HCT116 (cell line): ENCODE data around the gene NPS. TPM values are rescaled to one million over a fixed set of nuclear protein-coding genes. Genes with fewer than 3 reads are reported as not detected.

ENCODE experiments used
- ATAC-seq: fragments of 200-7000 bp; cut with Tn5 transposase; 2 replicates; pipeline ENCODE4 v1.9.1; 2020; ENCODE audit warnings: mild to moderate bottlenecking, moderate library complexity
- BruUV-seq: library from RNA; stranded (reverse); fragments of 400-500 nt; replicated peaks from 2 replicates; lab custom pipeline; 2021; lab: Mats Ljungman, UMichigan
- CTCF ChIA-PET: fragments of 300-600 bp; sonication (Branson Sonifier 250); formaldehyde crosslinking; loops from one replicate; lab custom pipeline; 2021; ENCODE audit warnings: antibody characterized with exemption; lab: Charles Lee
- POLR2A ChIA-PET: fragments of 300-600, 350-600 bp; sonication (Branson Sonifier 250); formaldehyde crosslinking; loops from one replicate; lab custom pipeline; 2021; ENCODE audit warnings: antibody characterized with exemption; lab: Charles Lee
- RAD21 ChIA-PET, 2 experiments: fragments of 300-600 bp; sonication (Branson Sonifier 250); formaldehyde crosslinking; loops; one replicate each; lab custom pipeline; 2023; ENCODE audit warnings: low total read pairs in 2 of 2; ENCODE audit not compliant: uncharacterized antibody in 2 of 2, unreplicated experiment in 2 of 2, low non-redundant PET in 1 of 2; lab: Charles Lee
- DNase-seq: peaks from one replicate; pipeline ENCODE4 v3.0.0-alpha.2; 2010; ENCODE audit warnings: low read depth, low spot score
- H2AFZ ChIP-seq: fragments of 200-600 bp; shearing (Covaris generic), sonication (generic); 2 replicates; pipeline ENCODE4 v1.6.1; 2017; ENCODE audit warnings: low read depth, mixed run types, mixed read lengths, antibody characterized with exemption, low read length; ENCODE audit not compliant: poor library complexity, severe bottlenecking
- H3K27ac ChIP-seq: 2 replicates; pipeline ENCODE4 v1.5.1; 2012; ENCODE audit warnings: low read depth, low read length
- H3K27me3 ChIP-seq: fragments of 200-600 bp; sonication (generic); 2 replicates; pipeline ENCODE4 v1.6.1; 2016; ENCODE audit warnings: mixed run types, low read length, mixed read lengths; ENCODE audit not compliant: insufficient read depth
- H3K36me3 ChIP-seq, 2 experiments: fragments of 200-500 bp in 1 of 2; fragments of 200-600 bp in 1 of 2; sonication (Bioruptor generic) in 1 of 2; sonication (generic) in 1 of 2; 2 replicates each; pipeline versions ENCODE4 v1.5.1 to v1.6.1; 2014 to 2016; ENCODE audit warnings: low read length in 2 of 2, inconsistent platforms in 1 of 2, mixed read lengths in 1 of 2, mixed run types in 1 of 2; ENCODE audit not compliant: insufficient read depth in 2 of 2, control insufficient read depth in 1 of 2
- H3K4me1 ChIP-seq, 2 experiments: fragments of 200-600 bp in 1 of 2; sonication (generic) in 1 of 2; 2 replicates each; pipeline versions ENCODE4 v1.5.1 to v1.6.1; 2012 to 2017; ENCODE audit warnings: low read length in 2 of 2, inconsistent platforms in 1 of 2, mild to moderate bottlenecking in 1 of 2, mixed read lengths in 1 of 2, mixed run types in 1 of 2, moderate library complexity in 1 of 2; ENCODE audit not compliant: insufficient read depth in 2 of 2, control insufficient read depth in 1 of 2
- H3K4me2 ChIP-seq: fragments of 200-600 bp; sonication (generic); 2 replicates; pipeline ENCODE4 v1.6.1; 2017; ENCODE audit warnings: mixed run types, low read length, mixed read lengths
- H3K4me3 ChIP-seq, 2 experiments: fragments of 200-600 bp in 1 of 2; sonication (generic) in 1 of 2; replicated peaks in 1 of 2; 2 replicates each; pipeline ENCODE4 v1.5.1; 2011 to 2016; ENCODE audit warnings: low read length in 2 of 2, control low read depth in 1 of 2, low read depth in 1 of 2, mild to moderate bottlenecking in 1 of 2, mixed read lengths in 1 of 2, mixed run types in 1 of 2
- H3K79me2 ChIP-seq: fragments of 200-600 bp; sonication (generic); 2 replicates; pipeline ENCODE4 v1.6.1; 2017; ENCODE audit warnings: mild to moderate bottlenecking, mixed run types, low read length, moderate library complexity, mixed read lengths; ENCODE audit not compliant: insufficient read depth
- H3K9ac ChIP-seq: fragments of 200-600 bp; sonication (generic); 2 replicates; pipeline ENCODE4 v1.6.1; 2016; ENCODE audit warnings: low read length, mixed read lengths
- H3K9me2 ChIP-seq: fragments of 200-600 bp; sonication (generic), shearing (Covaris generic); 2 replicates; pipeline ENCODE4 v1.6.1; 2017; ENCODE audit warnings: mixed run types, mild to moderate bottlenecking, moderate library complexity; ENCODE audit not compliant: insufficient read depth
- H3K9me3 ChIP-seq, 2 experiments: fragments of 200-500 bp in 1 of 2; fragments of 200-600 bp in 1 of 2; sonication (Bioruptor generic) in 1 of 2; sonication (generic) in 1 of 2; 2 replicates each; pipeline ENCODE4 v1.6.1; 2014 to 2017; ENCODE audit warnings: low read length in 2 of 2, mixed read lengths in 2 of 2, inconsistent platforms in 1 of 2, low read depth in 1 of 2, mild to moderate bottlenecking in 1 of 2, mixed run types in 1 of 2, moderate library complexity in 1 of 2; ENCODE audit not compliant: control insufficient read depth in 1 of 2, insufficient read depth in 1 of 2
- H4K20me1 ChIP-seq: fragments of 200-600 bp; sonication (generic), shearing (Covaris generic); 2 replicates; pipeline ENCODE4 v1.6.1; 2017; ENCODE audit warnings: mixed run types, mild to moderate bottlenecking, moderate library complexity; ENCODE audit not compliant: insufficient read depth
- CBX3 ChIP-seq: IDR thresholded peaks from 2 replicates; pipeline ENCODE4 v1.6.1; 2012; ENCODE audit warnings: low read depth
- CEBPB ChIP-seq: IDR thresholded peaks from 2 replicates; pipeline ENCODE4 v1.6.1; 2012; ENCODE audit warnings: low read depth
- FOSL1 ChIP-seq: IDR thresholded peaks from 2 replicates; pipeline ENCODE4 v1.6.1; 2012; ENCODE audit warnings: low read depth
- POLR2A ChIP-seq: IDR thresholded peaks from 2 replicates; pipeline ENCODE4 v1.7.0; 2011; ENCODE audit warnings: borderline replicate concordance; ENCODE audit not compliant: insufficient read depth, insufficient read length; ENCODE audit errors: extremely low read depth
- POLR2AphosphoS5 ChIP-seq: IDR thresholded peaks from 2 replicates; pipeline ENCODE4 v1.6.1; 2011; ENCODE audit warnings: mild to moderate bottlenecking, low read depth, low read length, moderate library complexity
- SRF ChIP-seq: IDR thresholded peaks from 2 replicates; pipeline ENCODE4 v1.6.1; 2012; ENCODE audit warnings: low read depth
- ZFX ChIP-seq: fragments of 450-650 bp; IDR thresholded peaks from 2 replicates; pipeline ENCODE4 v1.6.1; 2017
- ZNF274 ChIP-seq: fragments of 200-500 bp; sonication (Bioruptor generic); IDR thresholded peaks from 2 replicates; pipeline ENCODE4 v1.6.1; 2014; ENCODE audit warnings: mild to moderate bottlenecking, low read depth, low read length, inconsistent platforms
- intact Hi-C: fragments of 100-400 bp; cut with micrococcal nuclease; formaldehyde crosslinking; loops from 2 replicates; pipeline ENCODE4 v1.10.0; 2022
- total RNA-seq: library from RNA; stranded (reverse); gene quantifications from one replicate; pipeline ENCODE4 v1.2.1, GENCODE V29; 2021; ENCODE audit not compliant: unreplicated experiment
- TF ChIP-seq, protein P1 (sequence below): IDR thresholded peaks from 2 replicates; pipeline ENCODE4 v1.6.1; 2012
- TF ChIP-seq, protein P2 (sequence below), 3 experiments: fragments of 200-600 bp in 1 of 3; sonication (generic) in 1 of 3; IDR thresholded peaks in 2 of 3; conservative IDR thresholded peaks in 1 of 3; 2 replicates each; pipeline ENCODE4 v1.5.1; 2012 to 2017; ENCODE audit warnings: low read depth in 2 of 3, low read length in 2 of 3, antibody characterized with exemption in 1 of 3, borderline replicate concordance in 1 of 3, control low read depth in 1 of 3, mild to moderate bottlenecking in 1 of 3, mixed read lengths in 1 of 3, mixed run types in 1 of 3, moderate library complexity in 1 of 3; ENCODE audit not compliant: insufficient read depth in 1 of 3

NPS gene
- total RNA-seq, 1 experiment from 2014 or later, result not detected

DNA sequence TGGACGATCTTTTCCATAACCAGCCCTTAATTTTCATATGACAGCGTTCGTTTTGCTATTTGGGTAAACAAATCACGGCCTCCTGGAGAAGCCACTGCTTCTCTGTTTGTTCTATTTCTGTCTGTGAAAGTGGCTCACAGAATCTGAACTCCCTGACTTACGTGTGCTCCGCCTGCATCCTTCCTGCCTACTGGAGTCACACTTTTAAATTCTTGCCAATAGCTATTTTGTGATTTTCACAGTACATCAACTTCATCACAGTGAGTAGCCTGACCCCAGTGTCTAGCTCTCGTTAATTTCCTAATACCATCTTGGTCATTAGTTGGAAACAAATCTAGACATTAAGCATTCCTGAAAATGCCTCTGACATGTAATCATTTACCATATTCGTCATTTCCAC is 49.0 kb upstream of the NPS start:
- no peak for DNase-seq
- H3K4me3 ChIP-seq, result no peak overlapping the region
- no peaks in the 10 kb centered on the region for H3K79me2 ChIP-seq
- H3K4me2 ChIP-seq, result no peak overlapping the region
- ChIA-PET POLR2A (no interaction called here), CTCF (no interaction called here), RAD21 (no interaction called here)
- H3K9me2 ChIP-seq, result no peaks in the 10 kb centered on the region
- TF ChIP-seq, protein P1, sequence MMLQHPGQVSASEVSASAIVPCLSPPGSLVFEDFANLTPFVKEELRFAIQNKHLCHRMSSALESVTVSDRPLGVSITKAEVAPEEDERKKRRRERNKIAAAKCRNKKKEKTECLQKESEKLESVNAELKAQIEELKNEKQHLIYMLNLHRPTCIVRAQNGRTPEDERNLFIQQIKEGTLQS, result no peak
- no peak for TF ChIP-seq ZNF274
- TF ChIP-seq POLR2AphosphoS5, result no peak
- no peak for TF ChIP-seq SRF
- no TSS peak for BruUV-seq
- no peak overlapping the region for H3K27ac ChIP-seq
- ATAC-seq, result no peak
- intact Hi-C loops, result no loop called here
- no peaks in the 10 kb centered on the region for H3K9me3 ChIP-seq
- H3K27me3 ChIP-seq, result peaks cover 87% of the 10 kb centered on the region
- H4K20me1 ChIP-seq, result no peaks in the 10 kb centered on the region
- H3K36me3 ChIP-seq, result no peaks in the 10 kb centered on the region
- H2AFZ ChIP-seq, result no peak overlapping the region
- no peak overlapping the region for H3K9ac ChIP-seq
- H3K4me1 ChIP-seq, result no peaks in the 10 kb centered on the region

DNA sequence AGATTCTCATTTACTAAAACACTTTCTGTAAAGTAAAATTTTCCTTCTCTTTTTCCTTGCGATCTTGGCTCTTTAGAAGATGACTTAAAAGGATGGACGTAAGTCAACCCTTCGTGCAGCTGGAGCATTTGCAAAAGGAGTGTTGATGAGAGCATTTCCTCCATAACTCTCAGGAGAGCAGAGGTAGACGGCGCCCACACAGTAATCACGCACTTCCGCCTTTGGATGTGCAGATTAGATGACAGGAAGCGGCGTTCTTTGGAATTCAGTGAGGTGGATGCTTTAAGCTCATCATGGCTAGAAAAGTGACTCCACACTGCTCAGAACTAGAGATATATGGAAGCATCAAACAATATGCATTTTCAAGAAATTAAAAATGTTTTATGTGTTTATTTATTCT is 43.0 kb upstream of the NPS start:
- no peak for ATAC-seq
- Histone ChIP-seq H3K9ac (no peak overlapping the region), H3K9me2 (no peaks in the 10 kb centered on the region)
- TF ChIP-seq CEBPB, result no peak
- TF ChIP-seq CBX3, result no peak
- TF ChIP-seq, protein P2, sequence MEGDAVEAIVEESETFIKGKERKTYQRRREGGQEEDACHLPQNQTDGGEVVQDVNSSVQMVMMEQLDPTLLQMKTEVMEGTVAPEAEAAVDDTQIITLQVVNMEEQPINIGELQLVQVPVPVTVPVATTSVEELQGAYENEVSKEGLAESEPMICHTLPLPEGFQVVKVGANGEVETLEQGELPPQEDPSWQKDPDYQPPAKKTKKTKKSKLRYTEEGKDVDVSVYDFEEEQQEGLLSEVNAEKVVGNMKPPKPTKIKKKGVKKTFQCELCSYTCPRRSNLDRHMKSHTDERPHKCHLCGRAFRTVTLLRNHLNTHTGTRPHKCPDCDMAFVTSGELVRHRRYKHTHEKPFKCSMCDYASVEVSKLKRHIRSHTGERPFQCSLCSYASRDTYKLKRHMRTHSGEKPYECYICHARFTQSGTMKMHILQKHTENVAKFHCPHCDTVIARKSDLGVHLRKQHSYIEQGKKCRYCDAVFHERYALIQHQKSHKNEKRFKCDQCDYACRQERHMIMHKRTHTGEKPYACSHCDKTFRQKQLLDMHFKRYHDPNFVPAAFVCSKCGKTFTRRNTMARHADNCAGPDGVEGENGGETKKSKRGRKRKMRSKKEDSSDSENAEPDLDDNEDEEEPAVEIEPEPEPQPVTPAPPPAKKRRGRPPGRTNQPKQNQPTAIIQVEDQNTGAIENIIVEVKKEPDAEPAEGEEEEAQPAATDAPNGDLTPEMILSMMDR (IDR thresholded peaks at IDR 0.05 in 2 of 3, conservative IDR thresholded peaks at IDR 0.05 in 1 of 3; ENCODE audit: borderline replicate concordance in 1 of 3, insufficient read depth in 1 of 3, low read depth in 2 of 3, low read length in 2 of 3), result no peak
- TF ChIP-seq ZFX, result no peak
- no peak for TF ChIP-seq POLR2A
- no peak for TF ChIP-seq SRF
- TF ChIP-seq FOSL1, result no peak
- TF ChIP-seq, all 23 proteins: peak for 0
- H3K9me3 ChIP-seq, result no peaks in the 10 kb centered on the region
- DNase-seq, result no peak
- no peak overlapping the region for H3K27ac ChIP-seq
- H3K4me1 ChIP-seq, result no peaks in the 10 kb centered on the region
- H3K79me2 ChIP-seq, result no peaks in the 10 kb centered on the region
- BruUV-seq, result no TSS peak
- ChIA-PET CTCF (no interaction called here), POLR2A (no interaction called here), RAD21 (no interaction called here)
- H2AFZ ChIP-seq, result no peak overlapping the region
- intact Hi-C loops, result no loop called here
- H4K20me1 ChIP-seq, result no peaks in the 10 kb centered on the region
- H3K4me3 ChIP-seq, result no peak overlapping the region
- H3K36me3 ChIP-seq, result no peaks in the 10 kb centered on the region
- H3K27me3 ChIP-seq, result peaks cover 83% of the 10 kb centered on the region
- H3K4me2 ChIP-seq, result no peak overlapping the region
